Measurements from ENCODE around the gene USP5. TPM values are rescaled to one million over a fixed set of nuclear protein-coding genes. Genes with fewer than 3 reads are reported as not detected.

Gene USP5
- total and polyA plus RNA-seq, 11 donors = 23.4 to 96.8 (median 60.6) TPM

DNA sequence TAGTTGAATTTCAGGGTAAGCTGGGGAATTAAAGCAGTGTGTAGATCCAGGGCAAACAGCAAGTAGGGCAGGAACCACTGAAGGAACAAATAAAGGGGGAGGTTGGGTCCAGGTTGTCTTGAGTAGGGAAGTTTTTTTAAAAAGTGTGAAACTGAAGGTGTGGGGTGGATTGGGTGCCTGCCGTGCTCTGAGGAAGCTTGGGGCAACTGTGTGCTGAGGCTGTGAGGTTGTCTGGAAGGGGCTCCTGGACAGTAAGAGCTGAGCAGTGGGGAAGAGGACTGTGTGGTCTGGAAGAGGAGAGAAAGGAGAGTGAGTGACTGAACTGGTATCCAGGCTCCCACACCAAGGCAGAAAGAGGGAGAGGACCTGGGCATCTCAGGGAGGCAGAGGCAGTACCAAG is 41.2 kb upstream of the USP5 start:
- Histone ChIP-seq H3K9me3 (no peaks in the 10 kb centered on the region), H3K36me3 (peaks cover 0 to 10% (median 0%) of the 10 kb centered on the region in 9 donors), H3K4me3 (no peak overlapping the region), H3K4me1 (peaks cover 0 to 13% (median 0%) of the 10 kb centered on the region in 12 donors), H3K27ac (no peak overlapping the region), H3K27me3 (no peaks in the 10 kb centered on the region)
- DNase-seq (no peak), ATAC-seq (no peak)
- 85 to 89% (median 88%) methylated on average over 1 of the region's 1 CpG for WGBS, 4 donors
- intact Hi-C loops (cut with DNase I) = no loop called here
- no peak for TF ChIP-seq POLR2A (IDR thresholded peaks at IDR 0.05)
- TF ChIP-seq, protein P1, sequence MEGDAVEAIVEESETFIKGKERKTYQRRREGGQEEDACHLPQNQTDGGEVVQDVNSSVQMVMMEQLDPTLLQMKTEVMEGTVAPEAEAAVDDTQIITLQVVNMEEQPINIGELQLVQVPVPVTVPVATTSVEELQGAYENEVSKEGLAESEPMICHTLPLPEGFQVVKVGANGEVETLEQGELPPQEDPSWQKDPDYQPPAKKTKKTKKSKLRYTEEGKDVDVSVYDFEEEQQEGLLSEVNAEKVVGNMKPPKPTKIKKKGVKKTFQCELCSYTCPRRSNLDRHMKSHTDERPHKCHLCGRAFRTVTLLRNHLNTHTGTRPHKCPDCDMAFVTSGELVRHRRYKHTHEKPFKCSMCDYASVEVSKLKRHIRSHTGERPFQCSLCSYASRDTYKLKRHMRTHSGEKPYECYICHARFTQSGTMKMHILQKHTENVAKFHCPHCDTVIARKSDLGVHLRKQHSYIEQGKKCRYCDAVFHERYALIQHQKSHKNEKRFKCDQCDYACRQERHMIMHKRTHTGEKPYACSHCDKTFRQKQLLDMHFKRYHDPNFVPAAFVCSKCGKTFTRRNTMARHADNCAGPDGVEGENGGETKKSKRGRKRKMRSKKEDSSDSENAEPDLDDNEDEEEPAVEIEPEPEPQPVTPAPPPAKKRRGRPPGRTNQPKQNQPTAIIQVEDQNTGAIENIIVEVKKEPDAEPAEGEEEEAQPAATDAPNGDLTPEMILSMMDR (IDR thresholded peaks at IDR 0.05) = no peak

DNA sequence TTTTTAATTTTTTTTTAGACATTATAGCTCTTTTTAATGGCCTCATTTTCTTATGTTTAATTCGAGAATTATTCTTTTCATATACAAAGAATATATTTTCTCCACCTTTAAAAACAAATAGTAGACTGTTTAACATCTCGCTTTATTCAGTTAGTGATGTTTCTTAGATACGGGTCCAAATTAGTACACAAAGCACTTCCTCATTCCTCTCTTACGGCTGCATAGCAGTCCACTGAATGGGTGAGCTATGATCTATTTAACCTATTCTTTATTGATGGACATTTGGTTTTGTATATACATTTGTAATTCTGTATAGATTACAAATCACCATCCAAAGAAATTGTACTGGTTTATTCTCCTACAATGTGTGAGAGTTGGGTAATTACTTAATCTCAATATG is 38.6 kb upstream of the USP5 start:
- Histone ChIP-seq H3K27ac (no peak overlapping the region), H3K4me1 (peaks cover 0 to 13% (median 0%) of the 10 kb centered on the region in 12 donors), H3K27me3 (no peaks in the 10 kb centered on the region), H3K4me3 (no peak overlapping the region), H3K9me3 (no peaks in the 10 kb centered on the region), H3K36me3 (peaks cover 0 to 10% (median 0%) of the 10 kb centered on the region in 9 donors)
- intact Hi-C loops (cut with DNase I) = no loop called here
- ATAC-seq (no peak), DNase-seq (no peak)
- TF ChIP-seq, protein P1 (IDR thresholded peaks at IDR 0.05) = no peak
- TF ChIP-seq POLR2A (IDR thresholded peaks at IDR 0.05) = no peak
- WGBS, 4 donors = 68 to 79% (median 70%) methylated on average over 4 of the region's 4 CpGs

DNA sequence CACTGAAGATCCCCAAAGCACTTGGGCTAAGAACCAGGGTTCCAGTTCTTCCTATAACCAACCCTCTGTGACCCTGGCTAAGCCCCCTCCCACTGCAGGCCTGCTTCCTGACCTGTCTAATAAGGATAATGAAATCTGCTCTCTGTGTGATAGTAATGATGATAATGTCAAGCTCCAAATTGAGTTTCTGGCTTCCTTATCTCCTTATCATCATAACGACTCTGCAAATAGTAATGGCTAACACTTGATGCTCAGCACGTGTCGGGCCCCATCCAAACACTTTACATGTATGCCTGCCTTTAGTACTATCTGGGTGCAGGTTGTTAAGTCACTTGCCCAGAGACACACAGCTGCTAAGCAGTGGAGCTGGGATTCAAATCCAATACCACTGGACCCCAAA is 35.4 kb upstream of the USP5 start:
- DNase-seq (peak in 1 of 5 donors; percentile 8), ATAC-seq (no peak)
- peaks cover 0 to 16% (median 0%) of the 10 kb centered on the region in 9 donors for H3K36me3 ChIP-seq
- H3K27ac ChIP-seq = no peak overlapping the region
- intact Hi-C loops (cut with DNase I) = no loop called here
- H3K27me3 ChIP-seq = no peaks in the 10 kb centered on the region
- no peak overlapping the region for H3K4me3 ChIP-seq
- TF ChIP-seq POLR2A (IDR thresholded peaks at IDR 0.05) = no peak
- TF ChIP-seq, protein P1 (IDR thresholded peaks at IDR 0.05) = no peak
- no peaks in the 10 kb centered on the region for H3K9me3 ChIP-seq
- H3K4me1 ChIP-seq = peaks cover 0 to 19% (median 5%) of the 10 kb centered on the region in 12 donors
- 60 to 70% (median 64%) methylated on average over 3 of the region's 3 CpGs for WGBS, 4 donors

DNA sequence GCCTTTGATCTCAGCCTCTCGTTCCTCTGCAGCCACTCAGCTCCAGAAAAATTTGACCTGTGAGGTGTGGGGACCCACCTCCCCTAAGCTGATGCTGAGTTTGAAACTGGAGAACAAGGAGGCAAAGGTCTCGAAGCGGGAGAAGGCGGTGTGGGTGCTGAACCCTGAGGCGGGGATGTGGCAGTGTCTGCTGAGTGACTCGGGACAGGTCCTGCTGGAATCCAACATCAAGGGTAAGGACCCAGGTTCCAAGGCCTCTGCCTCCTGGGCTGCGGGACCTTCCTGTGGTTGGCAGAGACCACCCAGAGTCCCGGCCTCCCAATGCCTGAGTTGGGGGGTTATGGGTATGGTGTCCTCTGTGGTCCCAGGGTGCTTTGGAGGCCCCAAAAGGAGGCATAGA is 34.9 kb upstream of the USP5 start:
- H3K9me3 ChIP-seq = no peaks in the 10 kb centered on the region
- peaks cover 0 to 19% (median 9%) of the 10 kb centered on the region in 12 donors for H3K4me1 ChIP-seq
- no peak for TF ChIP-seq POLR2A (IDR thresholded peaks at IDR 0.05)
- TF ChIP-seq, protein P1 (IDR thresholded peaks at IDR 0.05) = no peak
- no peak overlapping the region for H3K27ac ChIP-seq
- intact Hi-C loops (cut with DNase I) = no loop called here
- H3K4me3 ChIP-seq = no peak overlapping the region
- peaks cover 0 to 16% (median 0%) of the 10 kb centered on the region in 9 donors for H3K36me3 ChIP-seq
- peaks cover 0 to 4% (median 0%) of the 10 kb centered on the region in 9 donors for H3K27me3 ChIP-seq
- WGBS, 4 donors = 87 to 94% (median 93%) methylated on average over 8 of the region's 8 CpGs
- ATAC-seq (no peak), DNase-seq (no peak)

Data from heart left ventricle (tissue), 16 donors.